ENCODE results near the gene MEG3.

Gene MEG3

GRCh38 chr14:100825713-100826331, at the start of gene MEG3:
MEG3 (plus strand) TSS chr14:100826118.
- Mint-ChIP-seq H3K27me3 (peaks cover 71% of the 10 kb centered on the region), H3K4me3 (peak within 1 kb of the TSS in 1 of 2 donors; percentile 71), H3K27ac (peak within 1 kb of the TSS in 1 of 2 donors; percentile 24), H3K4me1 (peaks cover 23% of the 10 kb centered on the region), H3K9me3 (peaks cover 4 to 15% of the 10 kb centered on the region in 2 donors)
- DNase-seq (no peak), ATAC-seq (no peak)

- no peak overlapping the region for H3K27ac Mint-ChIP-seq
- no peaks in the 10 kb centered on the region for H3K27me3 Mint-ChIP-seq
- no peaks in the 10 kb centered on the region for H3K9me3 Mint-ChIP-seq
- H3K4me1 Mint-ChIP-seq, result no peaks in the 10 kb centered on the region
- H3K4me3 Mint-ChIP-seq, result no peak overlapping the region
- ATAC-seq (no peak), DNase-seq (no peak)
Measured at GRCh38 chr14:100776681-100777365, 49.1 kb upstream of the MEG3 start.

- Mint-ChIP-seq H3K27me3 (no peaks in the 10 kb centered on the region), H3K9me3 (no peaks in the 10 kb centered on the region), H3K4me1 (no peaks in the 10 kb centered on the region), H3K4me3 (no peak overlapping the region), H3K27ac (no peak overlapping the region)
- ATAC-seq (no peak), DNase-seq (no peak)
Measured at GRCh38 chr14:100777366-100777817, 48.5 kb upstream of the MEG3 start.

GRCh38 chr14:100777818-100778525, 47.9 kb upstream of the MEG3 start:
- no peaks in the 10 kb centered on the region for H3K27me3 Mint-ChIP-seq
- H3K27ac Mint-ChIP-seq, result no peak overlapping the region
- ATAC-seq, result no peak
- no peak overlapping the region for H3K4me3 Mint-ChIP-seq
- DNase-seq, result no peak
- H3K4me1 Mint-ChIP-seq, result no peaks in the 10 kb centered on the region
- no peaks in the 10 kb centered on the region for H3K9me3 Mint-ChIP-seq

- no peak overlapping the region for H3K27ac Mint-ChIP-seq
- no peak for DNase-seq
- no peaks in the 10 kb centered on the region for H3K4me1 Mint-ChIP-seq
- no peak overlapping the region for H3K4me3 Mint-ChIP-seq
- no peaks in the 10 kb centered on the region for H3K9me3 Mint-ChIP-seq
- H3K27me3 Mint-ChIP-seq, result no peaks in the 10 kb centered on the region
- ATAC-seq, result no peak
Measured at GRCh38 chr14:100778526-100778882, 47.4 kb upstream of the MEG3 start.

- H3K4me1 Mint-ChIP-seq, result no peaks in the 10 kb centered on the region
- DNase-seq, result no peak
- ATAC-seq, result no peak
Measured at GRCh38 chr14:100778951-100779690, 46.8 kb upstream of the MEG3 start.

GRCh38 chr14:100779691-100780080, 46.2 kb upstream of the MEG3 start:
- no peaks in the 10 kb centered on the region for H3K9me3 Mint-ChIP-seq
- no peak for DNase-seq
- H3K4me1 Mint-ChIP-seq, result no peaks in the 10 kb centered on the region
- H3K27ac Mint-ChIP-seq, result no peak overlapping the region
- no peak for ATAC-seq
- no peaks in the 10 kb centered on the region for H3K27me3 Mint-ChIP-seq
- H3K4me3 Mint-ChIP-seq, result no peak overlapping the region

More at GRCh38 chr14:100778951-100779690, 46.8 kb upstream of the MEG3 start:
- Mint-ChIP-seq H3K27me3 (no peaks in the 10 kb centered on the region), H3K27ac (no peak overlapping the region), H3K4me3 (no peak overlapping the region), H3K9me3 (no peaks in the 10 kb centered on the region)

- Mint-ChIP-seq H3K27ac (no peak overlapping the region), H3K27me3 (no peaks in the 10 kb centered on the region), H3K4me1 (no peaks in the 10 kb centered on the region), H3K4me3 (no peak overlapping the region), H3K9me3 (no peaks in the 10 kb centered on the region)
- ATAC-seq (no peak), DNase-seq (no peak)
Measured at GRCh38 chr14:100780246-100780645, 45.7 kb upstream of the MEG3 start.

- no peaks in the 10 kb centered on the region for H3K4me1 Mint-ChIP-seq
- no peak overlapping the region for H3K27ac Mint-ChIP-seq
- no peak overlapping the region for H3K4me3 Mint-ChIP-seq
- no peaks in the 10 kb centered on the region for H3K9me3 Mint-ChIP-seq
- ATAC-seq, result no peak
- no peaks in the 10 kb centered on the region for H3K27me3 Mint-ChIP-seq
- DNase-seq, result no peak
Measured at GRCh38 chr14:100780646-100781355, 45.1 kb upstream of the MEG3 start.

- no peak for DNase-seq
- Mint-ChIP-seq H3K4me3 (no peak overlapping the region), H3K27ac (no peak overlapping the region), H3K4me1 (no peaks in the 10 kb centered on the region), H3K27me3 (no peaks in the 10 kb centered on the region), H3K9me3 (no peaks in the 10 kb centered on the region)
- ATAC-seq, result no peak
Measured at GRCh38 chr14:100781952-100782351, 44.0 kb upstream of the MEG3 start.

GRCh38 chr14:100782516-100783320, 43.2 kb upstream of the MEG3 start:
- H3K4me1 Mint-ChIP-seq, result no peaks in the 10 kb centered on the region

GRCh38 chr14:100783630-100784370, 42.1 kb upstream of the MEG3 start:
- Mint-ChIP-seq H3K27me3 (peaks cover 9% of the 10 kb centered on the region), H3K9me3 (no peaks in the 10 kb centered on the region), H3K27ac (no peak overlapping the region), H3K4me3 (no peak overlapping the region), H3K4me1 (no peaks in the 10 kb centered on the region)
- DNase-seq (no peak), ATAC-seq (no peak)

More at GRCh38 chr14:100782516-100783320, 43.2 kb upstream of the MEG3 start:
- H3K4me3 Mint-ChIP-seq, result no peak overlapping the region
- ATAC-seq (peak; percentile 20), DNase-seq (no peak)
- no peak overlapping the region for H3K27ac Mint-ChIP-seq
- H3K27me3 Mint-ChIP-seq, result no peaks in the 10 kb centered on the region
- H3K9me3 Mint-ChIP-seq, result no peaks in the 10 kb centered on the region

- H3K9me3 Mint-ChIP-seq, result no peaks in the 10 kb centered on the region
- H3K27me3 Mint-ChIP-seq, result peaks cover 9% of the 10 kb centered on the region
- no peak for DNase-seq
- peak overlapping the region in 1 of 2 donors; percentile 43 for H3K27ac Mint-ChIP-seq
- H3K4me1 Mint-ChIP-seq, result no peaks in the 10 kb centered on the region
- ATAC-seq, result no peak
- no peak overlapping the region for H3K4me3 Mint-ChIP-seq
Measured at GRCh38 chr14:100784523-100785337, 41.2 kb upstream of the MEG3 start.

Measured in stimulated activated naive CD8-positive, alpha-beta T cell treated with anti-CD3 and anti-CD28 coated beads, Interleukin-15, amount 100 ng/mL, for 72 hours (primary cell).